CD4-positive, alpha-beta T cell treated with Interferon alpha-2 for 1 hour (primary cell): ENCODE results near the gene BRD3.
"Not testable (repeated sequence)": the region's sequence is repeated elsewhere in the genome, so short reads cannot be mapped to it uniquely, and the experiment has no call there.

Experiments
- DNase-seq, 2 donors: peaks; one replicate each; pipeline ENCODE4 v3.0.0-alpha.2; 2020 to 2022

The BRD3 gene

GRCh38 chr9:134067904-134068743 is at the start of gene BRD3:
Gene BRD3, minus strand, starts transcription at chr9:134068026. Its CDS starts 14,549 bp downstream, at chr9:134053477.
- peak; percentile 83 to 89 for DNase-seq

GRCh38 chr9:134112561-134112960 is 44.7 kb upstream of the BRD3 start:
- no peak for DNase-seq

DNA sequence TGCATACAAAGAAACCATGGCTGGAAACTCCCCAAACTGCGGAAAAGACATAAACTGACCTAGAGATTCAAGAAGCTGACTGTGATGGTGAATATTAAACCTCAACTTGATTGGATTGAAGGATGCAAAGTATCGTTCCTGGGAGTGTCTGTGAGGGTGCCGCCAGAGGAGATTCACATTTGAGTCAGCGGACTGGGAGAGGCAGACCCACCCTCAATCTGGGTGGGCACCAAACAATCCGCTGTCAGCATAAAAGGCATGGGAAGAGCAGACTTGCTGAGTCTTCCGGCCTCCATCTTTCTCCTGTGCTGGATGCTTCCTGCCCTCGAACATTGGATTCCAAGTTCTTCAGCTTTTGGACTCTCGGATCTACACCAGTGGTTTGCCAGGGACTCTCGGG is 43.2 kb upstream of the BRD3 start:
- DNase-seq, result no peak

DNA sequence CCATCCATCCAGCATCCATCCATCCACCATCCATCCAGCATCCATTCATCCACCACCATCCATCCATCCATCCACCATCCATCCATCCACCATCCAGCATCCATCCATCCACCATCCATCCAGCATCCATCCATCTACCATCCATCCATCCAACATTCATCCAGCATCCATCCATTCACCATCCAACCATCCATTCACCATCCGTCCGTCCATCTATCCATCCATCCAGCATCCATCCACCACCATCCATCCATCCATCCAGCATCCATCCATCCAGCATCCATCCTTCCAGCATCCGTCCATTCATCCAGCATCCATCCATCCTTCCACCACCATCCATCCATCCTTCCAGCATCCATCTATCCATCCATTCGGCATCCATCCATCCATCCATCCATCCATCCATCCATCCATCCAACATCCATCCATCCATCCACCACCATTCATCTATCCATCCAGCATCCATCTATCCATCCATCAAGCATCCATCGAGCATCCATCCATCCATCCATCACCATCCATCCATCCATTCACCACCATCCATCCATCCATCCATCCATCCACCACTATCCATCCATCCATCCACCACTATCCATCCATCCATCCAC is 35.7 kb upstream of the BRD3 start:
- no peak for DNase-seq

- DNase-seq, result no peak
Measured at GRCh38 chr9:134101623-134102149, 33.9 kb upstream of the BRD3 start.

DNA sequence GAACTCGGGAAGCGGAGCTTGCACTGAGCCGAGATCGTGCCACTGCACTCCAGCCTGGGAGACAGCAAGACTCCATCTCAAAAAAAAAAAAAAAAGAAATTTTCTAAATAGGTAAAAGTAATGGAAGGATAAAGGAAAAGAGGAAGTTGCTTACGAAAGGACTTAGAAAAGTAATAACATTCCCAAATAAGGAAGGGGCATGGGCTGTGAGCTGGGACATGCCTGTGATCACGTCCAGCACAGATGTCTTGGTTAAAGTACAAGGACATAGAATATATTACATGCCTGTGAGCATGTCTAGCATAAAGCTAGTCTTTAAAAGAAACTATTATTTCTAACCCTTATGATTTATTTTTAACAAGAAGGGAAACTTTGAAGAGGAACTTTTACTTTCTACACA is 33.3 kb upstream of the BRD3 start:
- not testable (repeated sequence) for DNase-seq

- no peak for DNase-seq
Measured at GRCh38 chr9:134100040-134100439, 32.2 kb upstream of the BRD3 start.

GRCh38 chr9:134099123-134099761 is 31.4 kb upstream of the BRD3 start:
- DNase-seq, result peak; percentile 57 to 69

- DNase-seq, result no peak
Measured at GRCh38 chr9:134089972-134090371, 22.1 kb upstream of the BRD3 start.

DNA sequence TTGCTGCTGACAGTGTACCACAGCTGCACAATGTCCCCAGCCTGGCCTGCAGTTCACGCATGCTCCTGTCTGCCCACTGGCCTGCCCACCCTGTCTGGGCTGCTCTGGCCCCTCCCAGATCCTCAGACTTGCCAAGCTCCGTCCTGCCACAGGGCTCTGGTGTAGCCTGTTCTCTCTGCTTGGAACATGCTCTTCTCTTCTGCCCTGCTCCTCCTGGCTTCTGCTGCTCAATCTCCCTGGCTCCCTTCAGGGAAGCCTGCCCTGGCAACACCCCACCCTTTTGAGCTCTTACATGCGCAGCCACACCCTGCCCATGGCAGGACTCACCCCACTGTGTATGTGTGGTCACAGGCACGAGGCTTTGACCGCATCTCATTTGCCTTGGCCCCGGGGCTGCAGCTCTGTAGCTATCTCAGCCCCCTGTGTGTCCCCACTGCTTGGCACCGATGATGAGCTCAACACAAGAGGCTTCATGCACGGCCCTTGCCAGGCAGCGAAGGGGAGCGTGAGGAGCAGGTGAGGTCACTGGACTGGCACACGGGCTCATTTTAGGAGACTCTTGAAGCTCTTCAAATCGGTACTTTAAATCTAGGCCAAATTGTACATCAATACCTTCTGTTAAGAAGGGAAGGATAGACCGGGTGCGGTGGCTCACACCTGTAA is 20.4 kb upstream of the BRD3 start:
- no peak for DNase-seq

- no peak for DNase-seq
Measured at GRCh38 chr9:134085674-134086073, 17.8 kb upstream of the BRD3 start.

GRCh38 chr9:134083451-134083850 is 15.6 kb upstream of the BRD3 start:
- DNase-seq, result no peak

- no peak for DNase-seq
Measured at GRCh38 chr9:134076644-134077043, 8.8 kb upstream of the BRD3 start.

- not testable (repeated sequence) for DNase-seq
Measured at GRCh38 chr9:134075689-134076088, 7.9 kb upstream of the BRD3 start.

- no peak for DNase-seq
Measured at GRCh38 chr9:134073500-134073899, 5.7 kb upstream of the BRD3 start.

DNA sequence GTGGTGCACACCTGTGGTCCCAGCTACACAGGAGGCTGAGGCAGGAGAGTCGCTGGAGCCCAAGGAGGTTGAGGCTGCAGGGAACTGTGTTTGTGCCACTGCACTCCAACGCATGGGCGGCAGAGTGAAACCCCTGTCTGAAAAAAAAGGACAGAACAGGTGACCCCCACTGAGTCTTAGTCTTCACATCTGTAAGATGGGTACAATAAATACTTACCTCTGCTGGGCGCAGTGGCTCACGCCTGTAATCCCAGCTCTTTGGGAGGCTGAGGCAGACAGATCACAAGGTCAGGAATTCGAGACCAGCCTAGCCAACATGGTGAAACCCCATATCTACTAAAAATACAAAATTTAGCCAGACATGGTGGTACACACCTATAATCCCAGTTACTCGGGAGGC is 4.9 kb upstream of the BRD3 start:
- DNase-seq, result not testable (repeated sequence)

- no peak for DNase-seq
Measured at GRCh38 chr9:134071149-134071548, 3.3 kb upstream of the BRD3 start.

DNA sequence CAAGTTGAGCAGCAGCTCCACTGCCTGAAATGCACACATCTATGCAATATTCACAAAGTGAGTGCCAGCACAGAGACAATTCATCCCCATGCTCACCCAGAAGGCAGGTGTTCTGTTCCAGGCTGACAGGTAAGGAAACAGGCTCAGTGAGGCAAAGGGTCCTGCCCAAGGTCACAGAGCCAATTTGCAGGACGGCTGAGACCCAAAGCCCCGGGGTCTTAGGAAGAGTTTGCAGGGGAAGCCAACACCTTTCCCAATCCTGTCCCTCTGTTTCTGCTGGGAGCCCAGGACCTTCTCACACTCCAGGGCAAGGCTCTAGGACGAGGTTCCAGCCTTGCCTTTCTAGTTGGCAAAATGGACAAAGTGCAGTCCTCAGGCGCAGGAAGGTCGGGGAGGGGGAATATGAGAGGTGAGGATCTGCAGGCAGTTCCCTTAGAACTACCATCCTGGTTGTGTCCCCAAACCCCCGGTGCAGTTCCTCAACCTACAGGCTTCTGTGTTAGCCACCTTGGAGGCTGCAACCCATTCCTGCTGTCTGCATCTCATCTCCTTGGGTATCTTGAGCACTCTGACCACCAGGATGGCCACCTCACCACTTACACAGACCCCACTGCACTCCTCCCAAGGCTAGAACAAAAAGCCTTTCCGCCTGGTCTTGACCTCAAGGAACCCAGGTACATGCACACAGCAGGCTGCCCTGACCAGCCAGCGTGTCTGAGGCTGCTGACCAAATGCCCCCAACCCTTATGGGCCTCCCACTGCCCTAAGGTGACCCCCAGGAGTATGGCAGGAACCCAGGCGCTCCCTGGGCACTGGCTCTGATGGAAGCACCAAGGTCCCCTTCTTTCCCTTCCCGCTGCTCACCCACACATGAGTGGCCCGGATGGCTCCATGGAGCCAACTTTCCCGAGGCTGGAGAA is 1.9 kb upstream of the BRD3 start:
- no peak for DNase-seq

GRCh38 chr9:134068744-134069479 is 1.1 kb upstream of the BRD3 start:
- no peak for DNase-seq

DNA sequence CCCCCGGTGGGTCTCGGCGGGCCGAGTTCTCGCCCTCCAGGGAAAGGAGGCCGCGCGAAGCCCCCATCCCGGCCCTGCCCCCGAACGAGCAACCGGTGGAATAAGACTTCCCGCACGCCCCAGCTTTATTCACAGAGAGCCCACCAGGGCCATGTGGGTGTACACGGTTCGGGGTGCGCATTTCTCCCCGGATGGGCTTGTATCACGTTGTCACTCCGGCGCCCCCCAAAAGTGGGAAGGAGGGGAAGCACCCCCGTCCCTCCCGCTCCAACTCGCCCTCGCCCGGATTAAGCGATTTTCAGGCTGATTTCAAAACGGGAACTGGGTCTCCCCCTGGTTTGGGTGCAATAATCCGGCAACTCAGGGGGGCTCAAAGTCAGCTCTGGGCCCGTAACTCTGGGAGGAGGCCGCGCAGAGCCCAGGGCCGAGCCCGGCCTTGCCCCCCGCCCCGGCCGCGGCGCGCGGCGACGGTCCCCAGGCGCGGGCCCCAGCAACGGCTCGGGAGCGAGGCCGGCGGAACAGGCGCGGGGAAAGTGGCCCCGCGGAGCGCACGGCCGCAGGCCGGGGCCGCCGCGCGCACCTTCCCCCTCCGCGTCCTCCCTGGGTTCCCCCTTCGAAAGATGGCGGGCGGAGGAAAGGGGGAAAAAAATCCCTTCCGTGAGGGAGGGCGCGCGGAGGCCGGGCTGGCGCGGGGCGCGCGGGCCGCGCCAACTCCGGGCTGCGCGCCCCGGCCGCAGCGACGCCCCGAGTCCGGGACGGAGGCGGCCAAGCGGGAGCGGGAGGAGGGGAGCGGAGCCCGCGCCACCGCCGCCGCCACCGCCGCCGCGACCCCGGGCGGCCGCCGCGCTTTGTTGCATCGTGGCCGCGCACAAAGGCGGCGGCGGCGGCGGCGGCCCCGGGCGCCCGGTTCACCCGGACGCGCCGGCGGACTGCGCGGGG is 644 bp downstream of the BRD3 start:
- DNase-seq, result peak; percentile 26 to 65
